ENCODE data around the gene ATF7. TPM values are rescaled to one million over a fixed set of nuclear protein-coding genes. Genes with fewer than 3 reads are reported as not detected.
"Not testable (repeated sequence)": the region's sequence is repeated elsewhere in the genome, so short reads cannot be mapped to it uniquely, and the experiment has no call there.

Gene ATF7
- total RNA-seq, 1 experiment from 2014 or later: 8.5 TPM

DNA sequence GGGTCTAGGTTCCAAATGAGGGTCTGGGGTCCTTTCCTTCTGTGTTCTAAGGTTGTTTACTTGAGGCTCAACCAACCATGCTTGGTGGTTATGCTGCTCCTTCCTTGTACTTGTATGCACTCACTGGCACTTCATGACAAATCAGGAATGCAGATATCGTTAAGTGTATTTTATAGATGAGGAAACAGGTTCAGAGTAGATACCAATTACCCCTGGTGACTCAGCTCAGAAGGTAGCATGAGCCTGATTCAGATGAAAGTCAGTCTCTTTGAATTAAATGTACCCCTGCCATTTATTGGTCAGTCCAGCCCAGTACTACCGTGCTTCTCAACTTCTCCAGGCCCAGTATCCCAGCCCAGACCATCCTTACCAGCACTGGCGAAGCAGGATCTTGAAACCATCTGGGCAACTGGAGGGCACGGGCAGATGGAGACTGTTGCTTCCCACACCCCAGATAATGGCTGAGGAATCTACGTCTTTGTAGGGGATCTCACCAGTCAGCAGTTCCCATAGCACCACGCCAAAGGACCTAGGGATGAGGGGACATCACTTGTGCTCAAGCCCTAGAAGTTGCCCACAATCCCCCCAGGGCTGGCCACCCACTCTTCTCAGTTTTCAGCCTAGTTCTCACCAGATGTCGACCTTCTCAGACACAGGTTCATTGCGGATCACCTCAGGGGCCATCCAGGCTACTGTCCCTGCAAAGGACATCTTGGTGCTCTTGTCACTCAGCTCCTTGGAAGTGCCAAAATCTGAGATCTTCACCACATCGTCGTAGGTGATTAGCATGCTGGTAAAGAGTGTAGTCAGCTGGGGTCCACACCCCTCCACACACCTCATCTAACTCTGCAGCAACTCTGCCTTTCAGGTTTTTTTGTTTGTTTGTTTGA, 141.3 kb downstream of the ATF7 start:
- no peak for DNase-seq (ENCODE audit: low read depth)

DNA sequence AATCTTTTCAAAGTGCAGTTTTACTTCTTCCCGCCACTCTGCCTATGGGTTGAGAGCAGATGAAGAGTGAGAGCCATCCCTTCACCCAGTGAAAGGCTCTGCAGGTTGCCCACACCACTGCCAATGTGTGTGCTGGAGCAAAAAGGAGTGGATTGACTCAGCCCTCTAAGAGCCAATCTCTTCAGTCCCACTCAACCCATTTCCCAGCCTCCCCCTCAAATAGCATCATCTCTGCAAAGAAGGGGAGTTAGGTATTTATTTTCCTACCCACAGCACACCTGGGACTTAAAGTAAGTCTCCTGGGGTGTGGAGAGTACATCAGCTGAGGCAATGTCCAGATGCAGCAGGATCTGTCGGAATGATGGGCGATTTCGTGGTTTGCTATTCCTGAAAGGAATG, 142.2 kb downstream of the ATF7 start:
- no peak for DNase-seq (ENCODE audit: low read depth)

- DNase-seq (ENCODE audit: low read depth): no peak
Measured at GRCh38 chr12:53483225-53483978, 142.8 kb downstream of the ATF7 start.

GRCh38 chr12:53482626-53483168, 143.5 kb downstream of the ATF7 start:
- no peak for DNase-seq (ENCODE audit: low read depth)

DNA sequence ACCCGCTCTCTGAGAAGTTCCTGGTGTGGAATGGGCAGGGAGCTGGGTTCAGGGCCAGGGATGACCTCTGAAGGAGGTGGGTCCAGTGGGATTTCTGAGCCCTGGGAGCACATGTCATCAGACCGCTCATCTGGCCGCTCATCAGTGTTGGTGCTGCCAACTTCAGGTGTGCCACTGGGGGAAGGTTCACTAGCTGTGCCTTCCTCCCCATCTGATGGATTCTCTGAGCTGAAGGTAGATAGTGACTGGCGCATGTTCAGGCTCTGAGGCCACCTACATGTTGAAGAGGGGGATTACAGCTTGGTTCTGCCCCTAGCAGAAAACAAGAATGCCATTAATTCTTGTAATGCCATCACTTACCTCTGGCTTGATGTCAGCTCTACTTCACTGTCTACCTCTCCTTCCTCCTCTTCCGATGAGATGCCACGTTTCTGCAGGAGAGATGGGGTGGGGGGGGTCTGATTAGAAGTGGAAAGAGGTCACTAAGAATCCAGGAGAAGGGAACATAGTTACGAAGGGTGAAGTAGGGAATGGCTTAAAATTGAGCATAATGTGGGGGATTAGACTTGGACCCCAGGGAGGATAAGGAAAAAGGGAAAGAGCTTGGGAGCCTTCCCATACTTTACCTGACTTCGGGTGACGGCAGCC, 144.1 kb downstream of the ATF7 start:
- DNase-seq (ENCODE audit: low read depth): no peak

GRCh38 chr12:53481458-53481857, 144.7 kb downstream of the ATF7 start:
- DNase-seq (ENCODE audit: low read depth): not testable (repeated sequence)

DNA sequence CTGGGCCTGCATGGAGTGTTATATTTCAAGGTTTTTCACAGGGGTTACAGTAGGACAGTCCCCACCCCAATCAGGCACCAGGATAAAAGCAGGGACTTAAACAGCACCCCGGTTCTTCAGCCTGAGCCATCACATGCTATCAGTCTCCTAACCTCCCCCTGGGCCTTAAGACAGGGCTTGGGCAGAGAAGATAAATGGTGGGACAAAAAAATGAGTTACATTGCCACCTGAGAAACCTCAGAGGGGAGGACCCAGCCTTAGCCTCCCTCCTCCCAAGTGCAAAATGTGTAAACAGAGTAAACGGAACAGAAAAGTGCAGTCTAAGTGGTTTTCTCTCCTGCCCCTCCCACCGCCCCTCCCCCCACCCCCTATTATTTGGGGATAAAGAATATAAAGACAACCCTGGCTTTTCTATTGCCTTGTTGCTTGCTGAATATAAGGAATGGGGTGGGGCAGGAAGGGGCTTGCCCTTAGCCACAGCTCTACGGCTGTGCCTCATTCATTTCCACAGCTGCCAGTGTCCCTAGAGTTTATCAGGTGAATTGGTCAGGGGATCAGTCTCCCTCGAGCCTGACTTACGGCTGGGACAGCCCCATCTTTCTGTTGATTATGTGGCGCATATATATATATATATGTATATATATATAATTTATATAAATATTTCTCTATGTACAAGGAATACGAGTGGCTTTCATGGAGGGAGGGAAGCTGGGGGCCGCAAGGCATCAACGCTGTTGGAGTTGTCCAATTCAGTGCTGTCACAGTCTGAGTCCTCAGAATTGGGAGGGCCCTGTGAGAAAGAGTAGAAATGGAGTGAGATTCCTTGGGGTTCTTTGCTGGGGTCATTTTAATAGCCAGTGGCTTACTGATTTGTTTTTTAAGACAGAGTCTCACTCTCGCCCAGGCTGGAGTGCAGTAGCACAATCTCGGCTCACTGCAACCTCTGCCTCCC, 145.4 kb downstream of the ATF7 start:
- no peak for DNase-seq (ENCODE audit: low read depth)

- DNase-seq (ENCODE audit: low read depth): no peak
Measured at GRCh38 chr12:53479331-53479730, 146.9 kb downstream of the ATF7 start.

DNA sequence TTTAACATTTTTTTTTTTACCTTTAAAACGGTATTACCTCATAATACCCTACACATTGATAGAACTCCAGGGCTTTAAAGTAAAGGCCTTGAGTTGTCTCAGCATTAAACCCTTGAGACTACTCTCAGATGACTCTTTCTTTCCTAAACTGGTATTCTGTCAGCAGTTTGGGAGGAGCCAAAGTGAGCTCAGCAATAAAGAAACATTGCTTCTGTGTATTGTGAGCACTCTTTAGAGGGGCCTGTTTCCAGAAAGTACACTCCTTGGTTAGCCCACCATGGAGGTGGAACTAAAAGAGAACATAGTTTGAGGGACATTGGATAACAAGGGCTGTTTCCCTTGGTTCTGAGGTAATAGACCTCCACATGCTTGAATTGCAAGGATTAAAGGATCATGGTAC, 147.3 kb downstream of the ATF7 start:
- DNase-seq (ENCODE audit: low read depth): no peak

DNA sequence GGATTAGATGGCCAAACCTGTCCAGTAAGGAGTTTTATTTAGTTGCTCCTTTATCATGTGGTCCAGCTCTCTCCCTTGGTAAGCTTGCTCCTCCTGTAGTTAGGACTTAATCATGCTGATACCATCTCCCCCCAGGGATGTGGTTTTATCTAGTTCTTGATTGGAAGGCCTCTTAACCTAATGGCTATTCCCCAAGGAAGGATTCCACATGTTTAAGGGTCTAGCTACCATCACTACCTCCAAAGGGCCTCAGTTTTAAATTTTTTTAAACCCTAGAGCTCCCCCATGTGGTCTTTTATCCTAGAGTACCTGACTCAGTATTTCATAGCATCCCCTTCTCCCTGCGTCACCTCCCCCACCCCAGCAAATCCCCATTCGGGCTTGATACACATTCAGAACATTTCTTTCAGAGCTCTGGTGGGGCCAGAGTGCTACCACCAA, 149.4 kb downstream of the ATF7 start:
- peak; percentile 56 for DNase-seq (ENCODE audit: low read depth)

DNA sequence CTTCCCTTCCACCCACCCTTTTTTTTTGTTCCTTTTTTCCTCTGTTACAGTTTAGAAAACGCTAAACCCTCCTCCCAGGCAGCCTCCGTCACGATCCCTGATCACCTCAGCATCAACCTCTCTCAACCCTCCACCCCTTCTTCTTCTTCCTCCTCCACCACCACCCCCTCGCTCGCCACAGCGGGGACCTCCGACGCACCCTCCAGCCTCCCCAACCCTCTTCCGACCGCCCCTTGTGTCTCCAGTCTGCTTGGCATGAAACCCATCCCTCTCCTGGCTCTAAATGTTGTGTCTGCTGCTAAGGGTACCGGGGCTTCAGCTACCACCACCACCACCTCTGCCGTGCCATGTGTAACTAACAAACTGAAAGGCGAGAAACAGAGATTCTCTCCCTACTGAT, 151.4 kb downstream of the ATF7 start:
- no peak for DNase-seq (ENCODE audit: low read depth)

- DNase-seq (ENCODE audit: low read depth): no peak
Measured at GRCh38 chr12:53474077-53474476, 152.1 kb downstream of the ATF7 start.

- DNase-seq (ENCODE audit: low read depth): no peak
Measured at GRCh38 chr12:53472056-53472582, 154.1 kb downstream of the ATF7 start.

GRCh38 chr12:53468282-53468681, 157.9 kb downstream of the ATF7 start:
- no peak for DNase-seq (ENCODE audit: low read depth)

GRCh38 chr12:53467880-53468279, 158.3 kb downstream of the ATF7 start:
- no peak for DNase-seq (ENCODE audit: low read depth)

- DNase-seq (ENCODE audit: low read depth): no peak
Measured at GRCh38 chr12:53467082-53467481, 159.1 kb downstream of the ATF7 start.

GRCh38 chr12:53466640-53467039, 159.5 kb downstream of the ATF7 start:
- no peak for DNase-seq (ENCODE audit: low read depth)

- no peak for DNase-seq (ENCODE audit: low read depth)
Measured at GRCh38 chr12:53465679-53466078, 160.5 kb downstream of the ATF7 start.

GRCh38 chr12:53464685-53465418, 161.3 kb downstream of the ATF7 start:
- DNase-seq (ENCODE audit: low read depth): no peak

Measured in HT1080 (cell line).